Activated CD8-positive, alpha-beta memory T cell treated with anti-CD3 and anti-CD28 coated beads for 4 hours (primary cell): ENCODE measurements around the gene APMAP.
"Not testable (repeated sequence)": the region's sequence is repeated elsewhere in the genome, so short reads cannot be mapped to it uniquely, and the experiment has no call there.

Experiments
- DNase-seq, 2 donors: peaks; one replicate each; pipeline ENCODE4 v3.0.0-alpha.2; 2020; ENCODE audit warnings: low read depth in 2 of 2

The APMAP gene

GRCh38 chr20:24954151-24954550 is 38.4 kb downstream of the APMAP start:
- no peak for DNase-seq

- no peak for DNase-seq
Observed at GRCh38 chr20:24953621-24954133, 38.9 kb downstream of the APMAP start.

GRCh38 chr20:24953209-24953575 is 39.4 kb downstream of the APMAP start:
- no peak for DNase-seq

GRCh38 chr20:24952376-24953208 is 40.0 kb downstream of the APMAP start:
- DNase-seq, result no peak

GRCh38 chr20:24951536-24952083 is 40.9 kb downstream of the APMAP start:
- no peak for DNase-seq

- DNase-seq, result no peak
Observed at GRCh38 chr20:24950836-24951525, 41.6 kb downstream of the APMAP start.

GRCh38 chr20:24950128-24950835 is 42.3 kb downstream of the APMAP start:
- DNase-seq, result no peak

- DNase-seq, result no peak
Observed at GRCh38 chr20:24949756-24950127, 42.8 kb downstream of the APMAP start.

GRCh38 chr20:24948939-24949679 is 43.4 kb downstream of the APMAP start, which contains the start of gene CST7:
Gene CST7, plus strand, starts transcription at chr20:24949269. Its CDS starts 237 bp downstream, at chr20:24949506.
- peak; percentile 83 to 88 for DNase-seq

GRCh38 chr20:24948396-24948938 is 44.1 kb downstream of the APMAP start:
- DNase-seq, result not testable (repeated sequence)

- DNase-seq, result not testable (repeated sequence)
Observed at GRCh38 chr20:24946376-24946775, 46.2 kb downstream of the APMAP start.

GRCh38 chr20:24943731-24944130 is 48.8 kb downstream of the APMAP start:
- no peak for DNase-seq

- DNase-seq, result no peak
Observed at GRCh38 chr20:24943196-24943595, 49.4 kb downstream of the APMAP start.

- DNase-seq, result no peak
Observed at GRCh38 chr20:24942679-24943078, 49.9 kb downstream of the APMAP start.

- DNase-seq, result no peak
Observed at GRCh38 chr20:24939036-24939435, 53.5 kb downstream of the APMAP start.

- no peak for DNase-seq
Observed at GRCh38 chr20:24938498-24938897, 54.1 kb downstream of the APMAP start.

GRCh38 chr20:24937579-24937978 is 55.0 kb downstream of the APMAP start:
- DNase-seq, result no peak

GRCh38 chr20:24936526-24937407 is 55.8 kb downstream of the APMAP start:
- DNase-seq, result no peak

- no peak for DNase-seq
Observed at GRCh38 chr20:24935766-24936525, 56.6 kb downstream of the APMAP start.
